PC-3 (cell line): Measurements from ENCODE around the gene RGS5. TPM values are rescaled to one million over a fixed set of nuclear protein-coding genes. Genes with fewer than 3 reads are reported as not detected.

Experiments used
- ATAC-seq: fragments of 200-7000 bp; cut with Tn5 transposase; 2 replicates; pipeline ENCODE4 v1.9.1; 2020; ENCODE audit warnings: mild to moderate bottlenecking, moderate library complexity
- BruUV-seq: library from RNA; stranded (reverse); fragments of 400-500 nt; replicated peaks from 2 replicates; lab custom pipeline; 2021; lab: Mats Ljungman, UMichigan
- CTCF ChIA-PET: fragments of 300-600 bp; sonication (Branson Sonifier 250); formaldehyde crosslinking; loops from one replicate; lab custom pipeline; 2022; ENCODE audit warnings: antibody characterized with exemption; lab: Charles Lee
- POLR2A ChIA-PET: fragments of 300-600 bp; sonication (Branson Sonifier 250); formaldehyde crosslinking; loops from one replicate; lab custom pipeline; 2022; ENCODE audit warnings: antibody characterized with exemption; ENCODE audit not compliant: unreplicated experiment; lab: Charles Lee
- DNase-seq: peaks from one replicate; pipeline ENCODE4 v3.0.0-alpha.2; 2015
- H2AFZ ChIP-seq: fragments of 300-600 bp; sonication (generic); 2 replicates; pipeline ENCODE4 v1.6.0; 2016; ENCODE audit warnings: antibody characterized with exemption, low read length
- H3F3A ChIP-seq: fragments of 300-600 bp; sonication (generic); one replicate; pipeline ENCODE4 v1.6.0; 2017; ENCODE audit warnings: antibody characterized with exemption, low read length, control low read depth, mild to moderate bottlenecking; ENCODE audit not compliant: unreplicated experiment
- H3K27ac ChIP-seq: fragments of 300-600 bp; sonication (generic); 2 replicates; pipeline ENCODE4 v1.5.1; 2016; ENCODE audit warnings: mild to moderate bottlenecking, low read length
- H3K27me3 ChIP-seq: fragments of 300-600 bp; sonication (generic); 2 replicates; pipeline ENCODE4 v1.6.1; 2016; ENCODE audit warnings: low read length, mixed read lengths
- H3K36me3 ChIP-seq: fragments of 300-600 bp; sonication (generic); 2 replicates; pipeline ENCODE4 v1.6.1; 2016; ENCODE audit warnings: low read depth, mixed run types, low read length, mixed read lengths
- H3K4me1 ChIP-seq: fragments of 300-600 bp; sonication (generic); 2 replicates; pipeline ENCODE4 v1.5.1; 2016; ENCODE audit warnings: low read length; ENCODE audit not compliant: insufficient read depth
- H3K4me2 ChIP-seq: fragments of 300-600 bp; sonication (generic); 2 replicates; pipeline ENCODE4 v1.6.0; 2016; ENCODE audit warnings: low read length
- H3K4me3 ChIP-seq: fragments of 300-600 bp; sonication (generic); 2 replicates; pipeline ENCODE4 v1.5.1; 2016; ENCODE audit warnings: mild to moderate bottlenecking, low read length, mixed read lengths
- H3K79me2 ChIP-seq: fragments of 300-600 bp; sonication (generic); 2 replicates; pipeline ENCODE4 v1.6.1; 2017; ENCODE audit warnings: low read length, mixed read lengths
- H3K9ac ChIP-seq: fragments of 300-600 bp; sonication (generic); 2 replicates; pipeline ENCODE4 v1.6.0; 2016; ENCODE audit warnings: mild to moderate bottlenecking, low read length
- H3K9me2 ChIP-seq: fragments of 300-600 bp; sonication (generic); replicated peaks from 2 replicates; pipeline ENCODE4 v1.6.1; 2016; ENCODE audit warnings: mixed run types, low read length, mixed read lengths
- H3K9me3 ChIP-seq: fragments of 300-600 bp; sonication (generic); 2 replicates; pipeline ENCODE4 v1.6.1; 2016; ENCODE audit warnings: low read length, mixed read lengths
- H4K20me1 ChIP-seq: fragments of 300-600 bp; sonication (generic); 2 replicates; pipeline ENCODE4 v1.6.1; 2016; ENCODE audit warnings: low read length, mixed read lengths
- EZH2 ChIP-seq: fragments of 300-600 bp; sonication (generic); IDR thresholded peaks from one replicate; pipeline ENCODE4 v1.6.1; 2017; ENCODE audit warnings: antibody characterized with exemption, mild to moderate bottlenecking, low read length; ENCODE audit not compliant: unreplicated experiment
- EZH2phosphoT487 ChIP-seq: fragments of 300-600 bp; sonication (generic); IDR thresholded peaks from 2 replicates; pipeline ENCODE4 v1.6.1; 2018; ENCODE audit warnings: mild to moderate bottlenecking, antibody characterized with exemption, low read length, borderline replicate concordance
- intact Hi-C: fragments of 100-400 bp; cut with micrococcal nuclease; formaldehyde crosslinking; loops from 2 replicates; pipeline ENCODE4 v1.9.0; 2023
- total RNA-seq: library from RNA; depleted of rRNA; stranded (reverse); fragments of >200 nt; gene quantifications from 2 replicates; pipeline ENCODE4 v1.2.3, GENCODE V29; 2014
- TF ChIP-seq, protein P1 (sequence below): fragments of 300-600 bp; sonication (generic); conservative IDR thresholded peaks from 2 replicates; pipeline ENCODE4 v1.5.1; 2017; ENCODE audit warnings: antibody characterized with exemption, low read depth, mild to moderate bottlenecking, low read length

RGS5 gene
- total RNA-seq, 1 experiment from 2014 or later = 5.0 TPM

GRCh38 chr1:163182330-163182949, 20.3 kb downstream of the RGS5 start:
- H3K36me3 ChIP-seq = no peaks in the 10 kb centered on the region
- H2AFZ ChIP-seq = no peak overlapping the region
- H3K9me3 ChIP-seq = no peaks in the 10 kb centered on the region
- TF ChIP-seq EZH2 (no peak), EZH2phosphoT487 (no peak)
- TF ChIP-seq, protein P1, sequence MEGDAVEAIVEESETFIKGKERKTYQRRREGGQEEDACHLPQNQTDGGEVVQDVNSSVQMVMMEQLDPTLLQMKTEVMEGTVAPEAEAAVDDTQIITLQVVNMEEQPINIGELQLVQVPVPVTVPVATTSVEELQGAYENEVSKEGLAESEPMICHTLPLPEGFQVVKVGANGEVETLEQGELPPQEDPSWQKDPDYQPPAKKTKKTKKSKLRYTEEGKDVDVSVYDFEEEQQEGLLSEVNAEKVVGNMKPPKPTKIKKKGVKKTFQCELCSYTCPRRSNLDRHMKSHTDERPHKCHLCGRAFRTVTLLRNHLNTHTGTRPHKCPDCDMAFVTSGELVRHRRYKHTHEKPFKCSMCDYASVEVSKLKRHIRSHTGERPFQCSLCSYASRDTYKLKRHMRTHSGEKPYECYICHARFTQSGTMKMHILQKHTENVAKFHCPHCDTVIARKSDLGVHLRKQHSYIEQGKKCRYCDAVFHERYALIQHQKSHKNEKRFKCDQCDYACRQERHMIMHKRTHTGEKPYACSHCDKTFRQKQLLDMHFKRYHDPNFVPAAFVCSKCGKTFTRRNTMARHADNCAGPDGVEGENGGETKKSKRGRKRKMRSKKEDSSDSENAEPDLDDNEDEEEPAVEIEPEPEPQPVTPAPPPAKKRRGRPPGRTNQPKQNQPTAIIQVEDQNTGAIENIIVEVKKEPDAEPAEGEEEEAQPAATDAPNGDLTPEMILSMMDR = no peak
- no peaks in the 10 kb centered on the region for H3F3A ChIP-seq
- H3K27ac ChIP-seq = no peak overlapping the region
- no peaks in the 10 kb centered on the region for H3K79me2 ChIP-seq
- H4K20me1 ChIP-seq = no peaks in the 10 kb centered on the region
- ATAC-seq (no peak), DNase-seq (no peak)
- H3K4me1 ChIP-seq = no peaks in the 10 kb centered on the region
- no peak overlapping the region for H3K4me3 ChIP-seq
- no peaks in the 10 kb centered on the region for H3K27me3 ChIP-seq
- CTCF ChIA-PET = no interaction called here
- no peaks in the 10 kb centered on the region for H3K9me2 ChIP-seq
- no peak overlapping the region for H3K9ac ChIP-seq
- no TSS peak for BruUV-seq
- no peak overlapping the region for H3K4me2 ChIP-seq
- POLR2A ChIA-PET = no interaction called here
- intact Hi-C loops = no loop called here

GRCh38 chr1:163178628-163179027, 24.1 kb downstream of the RGS5 start:
- BruUV-seq = no TSS peak
- no peaks in the 10 kb centered on the region for H4K20me1 ChIP-seq
- no peaks in the 10 kb centered on the region for H3K27me3 ChIP-seq
- no peaks in the 10 kb centered on the region for H3K9me2 ChIP-seq
- CTCF ChIA-PET = no interaction called here
- H3K27ac ChIP-seq = no peak overlapping the region
- H3K9ac ChIP-seq = no peak overlapping the region
- no peak overlapping the region for H2AFZ ChIP-seq
- intact Hi-C loops = no loop called here
- DNase-seq (no peak), ATAC-seq (no peak)
- peaks cover 10% of the 10 kb centered on the region for H3K4me1 ChIP-seq
- no peak overlapping the region for H3K4me2 ChIP-seq
- no peaks in the 10 kb centered on the region for H3K36me3 ChIP-seq
- H3K79me2 ChIP-seq = no peaks in the 10 kb centered on the region
- H3K9me3 ChIP-seq = no peaks in the 10 kb centered on the region
- POLR2A ChIA-PET = no interaction called here
- H3F3A ChIP-seq = no peaks in the 10 kb centered on the region
- TF ChIP-seq EZH2phosphoT487 = no peak
- no peak overlapping the region for H3K4me3 ChIP-seq

- no peaks in the 10 kb centered on the region for H3K9me2 ChIP-seq
- no TSS peak for BruUV-seq
- H3K9ac ChIP-seq = no peak overlapping the region
- H3K79me2 ChIP-seq = no peaks in the 10 kb centered on the region
- DNase-seq (no peak), ATAC-seq (no peak)
- TF ChIP-seq EZH2phosphoT487 (no peak), EZH2 (no peak)
- TF ChIP-seq, protein P1 = no peak
- no peak overlapping the region for H2AFZ ChIP-seq
- H3K27me3 ChIP-seq = no peaks in the 10 kb centered on the region
- CTCF ChIA-PET = no interaction called here
- H3F3A ChIP-seq = no peaks in the 10 kb centered on the region
- H4K20me1 ChIP-seq = no peaks in the 10 kb centered on the region
- no peak overlapping the region for H3K4me2 ChIP-seq
- no peaks in the 10 kb centered on the region for H3K9me3 ChIP-seq
- intact Hi-C loops = no loop called here
- no peak overlapping the region for H3K4me3 ChIP-seq
- peaks cover 27% of the 10 kb centered on the region for H3K4me1 ChIP-seq
- no peak overlapping the region for H3K27ac ChIP-seq
- no peaks in the 10 kb centered on the region for H3K36me3 ChIP-seq
- POLR2A ChIA-PET = no interaction called here
Measured at GRCh38 chr1:163176797-163177196, 25.9 kb downstream of the RGS5 start.
